Muscle of back (tissue), 11 donors: ENCODE measurements around the gene SNX10. TPM values are rescaled to one million over a fixed set of nuclear protein-coding genes. Genes with fewer than 3 reads are reported as not detected.

Experiments
- DNase-seq, 3 donors: peaks; one replicate each; pipeline versions ENCODE4 v3.0.0 to v3.0.0-alpha.2; 2013
- polyA plus RNA-seq, 10 donors: library from polyadenylated mRNA; unstranded; fragments of 120-200 nt; gene quantifications; one replicate each; pipeline ENCODE4 v1.2.1, GENCODE V29; 2013; ENCODE audit not compliant: insufficient read length in 10 of 10

Gene SNX10
- polyA plus RNA-seq, 10 donors, result 1.8 to 3.0 (median 2.2) TPM

- DNase-seq, result no peak
These were observed 75.6 kb downstream of the SNX10 start for GRCh38 chr7:26367219-26367711.

DNA sequence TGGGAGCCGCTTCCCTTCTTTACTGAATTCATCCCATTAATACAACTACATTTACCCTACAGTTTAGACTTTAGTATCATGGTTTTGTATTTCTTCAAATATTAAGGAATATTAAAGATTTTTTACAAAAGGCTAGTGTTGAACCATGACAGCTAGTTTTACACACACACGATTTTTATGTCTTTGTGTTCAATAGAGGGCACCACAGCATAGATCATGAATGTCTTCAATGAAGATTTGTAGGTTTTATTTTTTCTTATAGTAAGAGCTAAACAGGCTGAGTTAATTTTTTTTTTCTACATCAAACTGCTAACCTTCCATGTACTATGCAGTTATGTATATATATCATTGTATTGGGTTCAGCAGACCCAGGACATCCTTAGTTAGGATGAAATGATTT, 76.9 kb downstream of the SNX10 start:
- DNase-seq, result peak in 1 of 3 donors; percentile 37

DNA sequence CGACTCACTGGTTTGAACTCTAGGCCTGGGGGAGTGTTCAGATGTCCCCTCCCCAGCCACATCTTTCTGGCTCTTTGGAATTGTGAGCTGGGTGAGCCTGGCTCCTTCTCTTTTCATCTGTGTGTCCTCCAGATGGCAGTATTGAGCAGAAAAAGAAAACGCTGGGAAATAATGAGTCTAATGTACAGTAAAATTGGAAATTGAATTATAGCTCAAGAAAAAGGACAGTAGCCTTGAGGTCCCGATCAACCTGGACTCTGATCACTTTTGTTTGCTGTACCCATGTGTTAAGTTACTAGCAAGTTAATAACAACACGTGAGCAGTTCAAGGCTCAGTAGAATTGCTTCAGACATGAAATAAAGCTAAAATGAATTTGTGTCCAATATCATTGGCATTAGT, 77.9 kb downstream of the SNX10 start:
- DNase-seq, result peak; percentile 52 to 85 (median 82)

- DNase-seq, result no peak
These were observed 78.3 kb downstream of the SNX10 start for GRCh38 chr7:26370011-26370410.

DNA sequence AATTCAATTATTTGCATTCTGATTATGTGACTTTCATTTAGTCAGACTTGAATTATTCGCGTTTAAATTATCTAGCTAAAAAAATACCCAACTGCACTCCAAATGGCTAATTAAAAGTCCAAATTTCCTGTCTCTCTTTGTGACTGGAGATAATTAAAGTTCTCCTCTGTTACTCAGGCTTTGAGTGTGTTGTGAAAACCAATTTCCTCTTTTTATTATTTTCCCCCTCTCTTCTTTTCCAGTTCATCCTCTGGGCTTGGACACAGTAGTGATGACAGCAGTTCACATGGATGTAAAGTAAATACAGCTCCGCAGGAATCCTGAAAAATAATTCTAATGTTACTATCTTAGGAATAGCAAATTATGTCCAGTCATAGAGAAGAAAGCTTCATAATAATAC, 80.6 kb downstream of the SNX10 start:
- no peak for DNase-seq

DNA sequence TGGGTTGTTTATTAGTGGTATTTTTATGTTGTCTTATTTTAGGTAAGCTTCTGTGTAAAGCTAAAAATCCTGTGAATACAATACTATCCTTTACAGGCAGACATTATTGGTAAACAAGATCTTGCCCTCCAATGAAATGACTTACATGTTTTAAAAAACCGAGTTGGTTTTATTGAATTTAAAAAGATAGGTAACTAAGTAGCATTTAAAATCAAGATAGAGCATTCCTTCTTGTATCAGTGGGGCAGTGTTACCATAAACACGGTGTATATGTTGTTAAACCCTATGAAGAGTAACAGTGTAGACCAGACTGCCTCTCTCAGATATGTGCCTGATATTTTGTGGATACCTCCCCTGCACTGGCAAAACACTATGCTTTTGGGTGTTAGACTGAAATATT, 81.0 kb downstream of the SNX10 start:
- DNase-seq, result no peak

GRCh38 chr7:26374647-26375373, 83.1 kb downstream of the SNX10 start:
- DNase-seq, result peak in 1 of 3 donors; percentile 14

DNA sequence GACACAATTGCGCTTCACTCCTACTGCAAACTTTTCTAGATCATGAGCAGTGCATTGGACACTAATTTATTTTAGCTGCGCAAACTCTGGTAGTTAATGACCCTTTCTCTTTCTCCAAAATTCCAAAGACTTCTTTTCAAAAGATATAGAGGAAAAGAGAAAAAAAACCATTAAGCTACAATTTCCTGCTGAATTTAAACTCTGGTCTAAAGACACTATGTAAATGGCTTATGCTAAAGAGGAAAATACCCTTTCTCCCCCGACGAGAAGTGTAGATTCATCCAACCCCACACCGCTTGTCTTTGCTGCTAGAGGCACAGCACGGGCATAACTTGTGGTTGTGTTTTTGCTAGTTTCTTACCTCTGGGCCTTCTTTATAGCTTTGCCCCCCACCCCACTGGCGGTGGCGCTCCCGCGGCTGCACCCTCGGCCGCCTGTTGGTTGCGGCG, 84.1 kb downstream of the SNX10 start:
- peak in 2 of 3 donors; percentile 8 to 60 for DNase-seq

- peak in 2 of 3 donors; percentile 30 to 73 for DNase-seq
These were observed 84.7 kb downstream of the SNX10 start for GRCh38 chr7:26376175-26376917.

GRCh38 chr7:26378016-26378415, 86.4 kb downstream of the SNX10 start:
- no peak for DNase-seq

DNA sequence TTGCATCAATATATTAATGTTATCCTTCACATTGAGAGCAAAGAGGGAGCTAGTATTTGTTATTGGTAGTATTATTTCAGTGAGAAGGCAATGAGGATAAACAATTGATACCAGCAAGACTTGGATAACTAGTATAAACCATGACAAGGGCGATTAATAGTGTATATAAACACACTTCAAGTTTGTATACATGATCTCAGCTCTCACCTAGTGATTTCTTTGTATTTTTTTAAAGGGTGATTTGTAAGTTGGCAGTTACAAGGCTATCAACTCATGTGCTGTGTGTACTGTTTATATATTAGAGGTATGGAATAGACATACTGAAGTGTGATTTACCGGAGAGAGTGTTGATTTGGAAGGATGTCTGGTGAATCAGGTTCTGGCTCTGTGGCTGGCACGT, 88.0 kb downstream of the SNX10 start:
- DNase-seq, result no peak

DNA sequence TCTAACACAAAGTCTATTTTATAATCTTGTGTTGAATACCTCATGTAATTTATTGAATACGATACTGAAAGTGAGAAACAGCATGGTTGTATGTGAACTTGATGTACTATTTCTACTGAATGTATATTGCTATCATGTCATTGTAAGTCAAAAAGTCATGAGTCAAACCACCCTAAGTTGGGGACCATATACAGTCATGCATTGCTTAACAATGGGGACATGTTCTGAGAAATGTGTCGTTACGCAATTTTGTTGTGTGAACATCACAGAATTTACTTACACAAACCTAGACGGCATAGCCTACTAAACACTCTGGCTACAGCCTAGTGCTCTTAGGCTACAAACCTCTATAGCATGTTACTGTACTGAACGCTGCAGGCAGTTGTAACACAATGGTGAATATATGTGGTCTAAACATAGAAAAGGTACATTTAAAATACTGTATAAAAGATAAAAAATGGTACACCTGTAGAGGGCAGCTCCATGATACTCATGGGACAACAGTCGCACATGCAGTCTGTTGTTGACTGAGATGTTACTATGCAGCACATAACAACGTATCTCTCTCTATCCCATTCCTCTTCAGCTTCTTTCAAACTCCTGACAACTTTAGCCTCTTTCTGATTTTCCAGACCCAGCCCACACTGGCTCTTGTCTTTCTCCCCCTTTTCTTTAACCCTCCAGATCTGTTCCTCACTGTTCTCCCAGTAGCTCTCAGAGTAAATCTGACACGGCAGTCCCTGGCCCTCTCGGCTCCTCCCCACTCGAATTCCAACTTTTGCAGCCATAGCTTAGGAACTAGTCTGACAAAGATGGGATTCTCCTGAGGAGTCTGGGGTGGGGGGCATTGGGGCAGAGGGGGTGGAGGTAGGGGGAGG, 90.1 kb downstream of the SNX10 start:
- no peak for DNase-seq

GRCh38 chr7:26385240-26385639, 93.6 kb downstream of the SNX10 start:
- no peak for DNase-seq

GRCh38 chr7:26387731-26388130, 96.1 kb downstream of the SNX10 start:
- no peak for DNase-seq

- no peak for DNase-seq
These were observed 96.6 kb downstream of the SNX10 start for GRCh38 chr7:26388256-26388655.

DNA sequence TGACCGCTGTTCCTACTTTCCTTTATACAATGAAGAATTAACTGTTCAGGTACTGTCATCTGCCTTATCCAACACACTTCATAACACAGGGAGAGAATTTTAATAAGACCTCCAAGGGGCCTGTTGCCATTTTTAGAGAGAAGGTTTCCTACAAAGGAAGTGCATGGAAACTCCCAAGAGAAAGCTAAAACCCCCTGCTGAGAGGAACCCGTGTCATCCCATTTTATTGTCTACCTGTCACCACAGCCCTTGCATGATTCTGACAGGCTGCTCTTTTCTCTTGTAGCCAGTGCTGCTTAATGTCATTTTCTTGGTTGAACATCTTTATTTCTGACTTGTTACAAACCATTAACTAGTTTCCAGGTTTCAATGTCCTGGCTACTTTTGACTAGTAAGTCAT, 98.4 kb downstream of the SNX10 start:
- DNase-seq, result no peak

GRCh38 chr7:26393818-26394217, 102.2 kb downstream of the SNX10 start:
- DNase-seq, result no peak

- DNase-seq, result peak in 2 of 3 donors; percentile 25 to 47
These were observed 105.7 kb downstream of the SNX10 start for GRCh38 chr7:26397332-26397731.

DNA sequence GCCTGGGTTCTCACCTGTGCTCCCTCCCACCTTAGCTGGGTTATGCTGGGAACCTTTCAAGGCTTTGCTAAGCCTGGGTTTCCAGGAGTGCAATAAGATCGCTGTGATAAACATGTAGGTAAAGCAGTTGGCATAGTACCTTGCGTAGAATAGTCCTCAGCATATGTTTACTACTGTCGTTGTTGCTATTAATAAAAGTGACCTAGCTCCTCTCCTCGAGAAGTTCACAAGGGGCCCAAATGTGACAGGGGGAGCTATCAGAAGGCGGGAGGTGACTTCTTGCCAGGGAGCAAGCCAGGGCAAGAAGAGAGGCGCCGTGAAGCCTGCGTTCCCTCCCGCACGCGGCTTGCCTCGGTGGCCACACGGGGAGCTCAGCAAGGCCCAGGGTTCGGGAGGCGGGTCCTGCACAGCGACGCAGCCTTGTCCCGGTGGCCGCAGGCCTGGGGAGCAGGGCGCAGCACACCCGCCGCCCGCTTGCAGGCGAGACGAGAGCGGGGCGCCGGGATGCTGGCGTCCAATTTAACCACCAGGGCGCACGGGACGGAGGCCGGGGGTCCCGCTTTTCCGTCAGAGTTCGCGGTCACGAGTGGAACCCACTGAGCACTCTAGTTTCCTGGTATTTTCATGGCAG, 106.2 kb downstream of the SNX10 start:
- peak; percentile 53 to 94 (median 62) for DNase-seq

DNA sequence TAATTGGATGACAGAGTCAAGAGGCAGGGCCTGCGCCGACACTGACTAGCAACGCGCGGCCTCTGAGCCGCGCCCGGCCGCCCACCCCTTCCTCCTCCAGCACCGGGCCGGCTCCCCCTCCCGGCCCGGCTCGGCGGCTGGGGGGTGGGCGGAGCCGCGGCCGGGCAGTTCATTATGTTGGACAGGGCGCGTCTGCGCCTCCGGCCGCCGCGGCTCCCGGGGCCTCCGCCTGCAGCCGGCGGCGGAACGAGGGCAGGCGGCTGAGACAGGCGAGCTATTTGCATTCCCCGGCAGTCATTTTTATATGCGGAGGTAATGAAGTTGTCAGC, 106.7 kb downstream of the SNX10 start:
- peak in 2 of 3 donors; percentile 65 to 87 for DNase-seq

- peak; percentile 26 to 90 (median 56) for DNase-seq
These were observed 107.3 kb downstream of the SNX10 start for GRCh38 chr7:26398756-26399509.
